Neural cell (in vitro differentiated cells): ENCODE data around the gene EXOC6B. TPM values are rescaled to one million over a fixed set of nuclear protein-coding genes. Genes with fewer than 3 reads are reported as not detected.
"Not testable (repeated sequence)": the region's sequence is repeated elsewhere in the genome, so short reads cannot be mapped to it uniquely, and the experiment has no call there.

Experiments
- H2AFZ ChIP-seq: fragments of 200-600, 300-800 bp; sonication (generic), shearing (Covaris generic); 2 replicates; pipeline ENCODE4 v1.6.0; 2014; ENCODE audit warnings: low read depth, mild to moderate bottlenecking, antibody characterized with exemption, low read length, moderate library complexity
- H3F3A ChIP-seq: fragments of 200-600 bp; shearing (Covaris generic); 2 replicates; pipeline ENCODE4 v1.6.1; 2016; ENCODE audit warnings: mild to moderate bottlenecking, moderate library complexity, mixed read lengths, antibody characterized with exemption, low read length; ENCODE audit not compliant: insufficient read depth, poor library complexity, severe bottlenecking
- H3K27ac ChIP-seq: fragments of 200-600, 300-800 bp; sonication (generic), shearing (Covaris generic); 2 replicates; pipeline ENCODE4 v1.5.1; 2014; ENCODE audit warnings: mild to moderate bottlenecking, low read length, moderate library complexity
- H3K27me3 ChIP-seq: fragments of 300-800, 200-600 bp; sonication (generic), shearing (Covaris generic); 2 replicates; pipeline ENCODE4 v1.6.0; 2014; ENCODE audit warnings: mild to moderate bottlenecking, low read depth, low read length, moderate library complexity; ENCODE audit not compliant: insufficient read depth
- H3K36me3 ChIP-seq: fragments of 300-800, 200-600 bp; sonication (generic), shearing (Covaris generic); 2 replicates; pipeline ENCODE4 v1.5.1; 2014; ENCODE audit warnings: mild to moderate bottlenecking, antibody characterized with exemption, low read length, moderate library complexity; ENCODE audit not compliant: insufficient read depth
- H3K4me2 ChIP-seq: fragments of 300-800, 200-600 bp; sonication (generic), shearing (Covaris generic); 2 replicates; pipeline ENCODE4 v1.6.0; 2014; ENCODE audit warnings: mild to moderate bottlenecking, low read length
- H3K4me3 ChIP-seq: fragments of 300-800, 200-600 bp; sonication (generic), shearing (Covaris generic); 2 replicates; pipeline ENCODE4 v1.5.1; 2014; ENCODE audit warnings: mild to moderate bottlenecking, low read length, moderate library complexity
- H3K79me2 ChIP-seq: fragments of 200-600 bp; shearing (Covaris generic); replicated peaks from 2 replicates; pipeline ENCODE4 v1.6.0; 2014; ENCODE audit warnings: mild to moderate bottlenecking, low read length, moderate library complexity; ENCODE audit not compliant: insufficient read depth
- H3K9ac ChIP-seq: fragments of 300-800, 200-600 bp; sonication (generic), shearing (Covaris generic); 2 replicates; pipeline ENCODE4 v1.6.1; 2016; ENCODE audit warnings: mild to moderate bottlenecking, low read length, mixed read lengths
- H3K9me2 ChIP-seq: fragments of 200-600 bp; shearing (Covaris generic); 2 replicates; pipeline ENCODE4 v1.6.1; 2016; ENCODE audit warnings: mild to moderate bottlenecking, low read length, mixed read lengths; ENCODE audit not compliant: insufficient read depth
- H3K9me3 ChIP-seq: fragments of 200-600, 300-800 bp; sonication (generic), shearing (Covaris generic); 2 replicates; pipeline ENCODE4 v1.6.1; 2016; ENCODE audit warnings: mild to moderate bottlenecking, mixed run types, low read length, moderate library complexity, mixed read lengths
- H4K20me1 ChIP-seq: fragments of 200-600 bp; shearing (Covaris generic); 2 replicates; pipeline ENCODE4 v1.6.1; 2016; ENCODE audit warnings: mild to moderate bottlenecking, mixed run types; ENCODE audit not compliant: insufficient read depth
- EP300 ChIP-seq: fragments of 450-650 bp; conservative IDR thresholded peaks from 2 replicates; pipeline ENCODE4 v1.6.1; 2014; ENCODE audit warnings: antibody characterized with exemption, mild to moderate bottlenecking, moderate library complexity; ENCODE audit not compliant: poor library complexity, severe bottlenecking
- EZH2 ChIP-seq: fragments of 200-600, 300-800 bp; shearing (Covaris generic), sonication (generic); IDR thresholded peaks from 2 replicates; pipeline ENCODE4 v1.6.1; 2014; ENCODE audit warnings: antibody characterized with exemption, low read length, borderline replicate concordance, mild to moderate bottlenecking; ENCODE audit not compliant: insufficient read depth, poor library complexity, severe bottlenecking
- MXI1 ChIP-seq: fragments of 450-650 bp; conservative IDR thresholded peaks from 2 replicates; pipeline ENCODE4 v1.6.1; 2014; ENCODE audit warnings: antibody characterized with exemption, mild to moderate bottlenecking; ENCODE audit not compliant: poor library complexity, severe bottlenecking
- POLR2AphosphoS5 ChIP-seq: IDR thresholded peaks from 2 replicates; pipeline ENCODE4 v1.6.1; 2012
- RAD21 ChIP-seq: fragments of 450-650 bp; conservative IDR thresholded peaks from 2 replicates; pipeline ENCODE4 v1.6.1; 2014; ENCODE audit warnings: antibody characterized with exemption, mild to moderate bottlenecking, moderate library complexity
- REST ChIP-seq: IDR thresholded peaks from 2 replicates; pipeline ENCODE4 v1.6.1; 2012; ENCODE audit warnings: borderline replicate concordance
- SMC3 ChIP-seq: fragments of 450-650 bp; conservative IDR thresholded peaks from 2 replicates; pipeline ENCODE4 v1.6.1; 2014; ENCODE audit warnings: antibody characterized with exemption, mild to moderate bottlenecking, moderate library complexity; ENCODE audit not compliant: poor library complexity
- TAF1 ChIP-seq: IDR thresholded peaks from 2 replicates; pipeline ENCODE4 v1.6.1; 2012; ENCODE audit warnings: low read depth
- polyA plus RNA-seq: library from polyadenylated mRNA; depleted of rRNA; stranded (reverse); fragments of >200 nt; gene quantifications from 2 replicates; pipeline ENCODE4 v1.2.3, GENCODE V29; 2014
- TF ChIP-seq, protein P1 (sequence below): fragments of 450-650 bp; IDR thresholded peaks from 2 replicates; pipeline ENCODE4 v1.5.1; 2014; ENCODE audit warnings: antibody characterized with exemption, mild to moderate bottlenecking, moderate library complexity; ENCODE audit not compliant: poor library complexity, severe bottlenecking

EXOC6B gene
- polyA plus RNA-seq, 1 donor from 2014 or later = 23.4 TPM

- H3K9ac ChIP-seq = no peak overlapping the region
- H3K9me2 ChIP-seq = no peaks in the 10 kb centered on the region
- H3K4me3 ChIP-seq = no peak overlapping the region
- H3K36me3 ChIP-seq = peaks cover 4% of the 10 kb centered on the region
- no peak overlapping the region for H2AFZ ChIP-seq
- TF ChIP-seq, protein P1, sequence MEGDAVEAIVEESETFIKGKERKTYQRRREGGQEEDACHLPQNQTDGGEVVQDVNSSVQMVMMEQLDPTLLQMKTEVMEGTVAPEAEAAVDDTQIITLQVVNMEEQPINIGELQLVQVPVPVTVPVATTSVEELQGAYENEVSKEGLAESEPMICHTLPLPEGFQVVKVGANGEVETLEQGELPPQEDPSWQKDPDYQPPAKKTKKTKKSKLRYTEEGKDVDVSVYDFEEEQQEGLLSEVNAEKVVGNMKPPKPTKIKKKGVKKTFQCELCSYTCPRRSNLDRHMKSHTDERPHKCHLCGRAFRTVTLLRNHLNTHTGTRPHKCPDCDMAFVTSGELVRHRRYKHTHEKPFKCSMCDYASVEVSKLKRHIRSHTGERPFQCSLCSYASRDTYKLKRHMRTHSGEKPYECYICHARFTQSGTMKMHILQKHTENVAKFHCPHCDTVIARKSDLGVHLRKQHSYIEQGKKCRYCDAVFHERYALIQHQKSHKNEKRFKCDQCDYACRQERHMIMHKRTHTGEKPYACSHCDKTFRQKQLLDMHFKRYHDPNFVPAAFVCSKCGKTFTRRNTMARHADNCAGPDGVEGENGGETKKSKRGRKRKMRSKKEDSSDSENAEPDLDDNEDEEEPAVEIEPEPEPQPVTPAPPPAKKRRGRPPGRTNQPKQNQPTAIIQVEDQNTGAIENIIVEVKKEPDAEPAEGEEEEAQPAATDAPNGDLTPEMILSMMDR = no peak
- TF ChIP-seq SMC3 = no peak
- TF ChIP-seq EZH2 = no peak
- TF ChIP-seq EP300 = no peak
- no peak for TF ChIP-seq TAF1
- TF ChIP-seq RAD21 = no peak
- TF ChIP-seq REST = no peak
- TF ChIP-seq POLR2AphosphoS5 = no peak
- no peak for TF ChIP-seq MXI1
- H3K9me3 ChIP-seq = no peaks in the 10 kb centered on the region
- H4K20me1 ChIP-seq = no peaks in the 10 kb centered on the region
- H3K79me2 ChIP-seq = no peaks in the 10 kb centered on the region
- H3K27ac ChIP-seq = no peak overlapping the region
- H3F3A ChIP-seq = no peaks in the 10 kb centered on the region
- H3K4me2 ChIP-seq = no peak overlapping the region
- H3K27me3 ChIP-seq = no peaks in the 10 kb centered on the region
These were observed 329.4 kb downstream of the EXOC6B start for GRCh38 chr2:72496479-72496878.

GRCh38 chr2:72494392-72494791 lies 331.4 kb downstream of the EXOC6B start:
- no peak overlapping the region for H3K4me2 ChIP-seq
- H3K9me2 ChIP-seq = no peaks in the 10 kb centered on the region
- H3K9ac ChIP-seq = no peak overlapping the region
- H3K36me3 ChIP-seq = peaks cover 5% of the 10 kb centered on the region
- no peaks in the 10 kb centered on the region for H4K20me1 ChIP-seq
- TF ChIP-seq RAD21 = no peak
- no peak for TF ChIP-seq TAF1
- no peak for TF ChIP-seq EP300
- TF ChIP-seq SMC3 = no peak
- no peak for TF ChIP-seq POLR2AphosphoS5
- no peak for TF ChIP-seq REST
- TF ChIP-seq MXI1 = no peak
- H2AFZ ChIP-seq = no peak overlapping the region
- H3K4me3 ChIP-seq = no peak overlapping the region
- H3F3A ChIP-seq = no peaks in the 10 kb centered on the region
- no peak overlapping the region for H3K27ac ChIP-seq
- H3K9me3 ChIP-seq = no peaks in the 10 kb centered on the region
- H3K27me3 ChIP-seq = no peaks in the 10 kb centered on the region
- no peaks in the 10 kb centered on the region for H3K79me2 ChIP-seq

DNA sequence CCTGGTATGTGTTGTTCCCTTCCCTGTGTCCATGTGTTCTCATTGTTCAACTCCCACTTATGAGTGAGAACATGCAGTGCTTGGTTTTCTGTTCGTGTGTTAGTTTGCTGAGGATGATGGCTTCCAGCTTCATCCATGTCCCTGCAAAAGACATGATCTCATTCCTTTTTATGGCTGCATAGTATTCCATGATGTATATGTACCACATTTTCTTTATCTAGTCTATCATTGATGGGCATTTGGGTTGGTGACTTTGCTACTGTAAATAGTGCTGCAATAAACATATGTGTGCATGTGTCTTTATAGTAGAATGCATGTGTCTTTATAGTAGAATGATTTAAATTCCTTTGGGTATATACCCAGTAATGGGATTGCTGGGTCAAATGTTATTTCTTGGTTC lies 341.2 kb downstream of the EXOC6B start:
- H3K9me3 ChIP-seq, H3K27me3 ChIP-seq, H3K27ac ChIP-seq, H3K36me3 ChIP-seq, H3K4me2 ChIP-seq, H3K79me2 ChIP-seq, H3F3A ChIP-seq, H3K4me3 ChIP-seq, H4K20me1 ChIP-seq, H3K9me2 ChIP-seq, H3K9ac ChIP-seq, H2AFZ ChIP-seq: not testable (repeated sequence)
